GM19463 (cell line): ENCODE results near the gene SYTL2.
"Not testable (repeated sequence)": the region's sequence is repeated elsewhere in the genome, so short reads cannot be mapped to it uniquely, and the experiment has no call there.

Experiments
- ATAC-seq: cut with Tn5 transposase; IDR thresholded peaks from one replicate; pipeline ENCODE4 v1.9.1; 2021; ENCODE audit warnings: mild to moderate bottlenecking, moderate library complexity; ENCODE audit not compliant: unreplicated experiment

SYTL2 gene

DNA sequence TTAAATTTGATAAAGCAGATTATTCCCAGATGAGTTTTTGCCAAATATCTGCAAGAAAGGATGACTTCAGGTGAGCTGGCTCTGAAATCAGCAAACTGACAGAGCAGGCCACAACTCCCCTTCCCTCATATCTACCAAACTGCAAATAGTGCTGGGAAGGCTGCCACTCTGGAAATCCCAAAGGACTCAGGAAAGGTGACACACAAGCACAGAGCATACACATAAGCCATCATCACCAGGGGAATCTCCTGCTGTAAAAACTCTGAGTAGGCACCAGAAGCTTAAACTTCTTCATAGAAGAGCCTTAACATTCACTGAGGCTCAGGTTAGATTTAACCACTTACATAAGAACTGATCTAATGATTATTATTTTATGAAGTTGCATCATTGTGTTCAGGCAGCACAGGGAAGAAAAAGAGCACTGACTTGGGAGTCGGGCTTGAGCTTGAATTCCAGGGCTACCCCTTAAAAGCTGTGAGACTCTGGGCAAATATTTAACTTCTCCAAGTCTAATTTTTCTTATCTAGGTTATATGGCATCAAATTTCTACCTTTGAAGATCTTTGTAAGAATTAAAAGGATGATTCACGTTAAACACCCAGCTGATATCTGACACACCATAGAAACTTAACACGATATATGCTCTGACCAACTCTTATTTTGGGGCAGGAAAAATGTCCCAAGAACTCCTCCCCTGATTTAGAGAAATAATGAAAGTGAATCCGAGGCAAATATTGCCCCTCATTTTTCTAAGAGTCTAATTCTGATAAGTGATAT is 15.0 kb downstream of the SYTL2 start:
- no peak for ATAC-seq

DNA sequence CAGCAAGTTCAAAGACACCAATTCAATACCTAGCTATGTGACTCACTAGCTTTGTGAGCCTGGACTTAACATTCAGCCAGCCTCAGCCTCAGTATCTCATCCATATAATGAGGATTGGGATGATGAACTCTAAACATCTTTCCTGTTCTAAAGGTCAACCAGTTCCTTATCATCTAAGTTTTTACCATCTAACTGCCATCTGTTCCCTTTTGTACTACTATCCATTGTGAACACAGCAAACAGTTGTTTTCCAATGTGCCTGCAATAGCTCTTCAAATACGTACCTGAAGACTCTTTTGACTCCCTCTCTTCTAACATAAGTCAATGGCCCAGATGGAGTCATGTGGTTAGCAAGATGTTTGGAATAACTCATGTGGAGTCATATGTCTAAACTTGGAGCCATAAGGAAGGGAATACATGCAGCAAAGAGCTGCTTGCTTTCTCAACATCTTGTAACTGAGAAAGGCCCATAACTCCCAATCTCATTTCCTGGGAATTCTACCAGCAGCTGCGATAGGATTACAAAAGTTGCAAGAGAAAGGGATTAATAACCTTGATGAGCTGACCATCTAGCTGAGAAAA is 19.4 kb downstream of the SYTL2 start:
- no peak for ATAC-seq

DNA sequence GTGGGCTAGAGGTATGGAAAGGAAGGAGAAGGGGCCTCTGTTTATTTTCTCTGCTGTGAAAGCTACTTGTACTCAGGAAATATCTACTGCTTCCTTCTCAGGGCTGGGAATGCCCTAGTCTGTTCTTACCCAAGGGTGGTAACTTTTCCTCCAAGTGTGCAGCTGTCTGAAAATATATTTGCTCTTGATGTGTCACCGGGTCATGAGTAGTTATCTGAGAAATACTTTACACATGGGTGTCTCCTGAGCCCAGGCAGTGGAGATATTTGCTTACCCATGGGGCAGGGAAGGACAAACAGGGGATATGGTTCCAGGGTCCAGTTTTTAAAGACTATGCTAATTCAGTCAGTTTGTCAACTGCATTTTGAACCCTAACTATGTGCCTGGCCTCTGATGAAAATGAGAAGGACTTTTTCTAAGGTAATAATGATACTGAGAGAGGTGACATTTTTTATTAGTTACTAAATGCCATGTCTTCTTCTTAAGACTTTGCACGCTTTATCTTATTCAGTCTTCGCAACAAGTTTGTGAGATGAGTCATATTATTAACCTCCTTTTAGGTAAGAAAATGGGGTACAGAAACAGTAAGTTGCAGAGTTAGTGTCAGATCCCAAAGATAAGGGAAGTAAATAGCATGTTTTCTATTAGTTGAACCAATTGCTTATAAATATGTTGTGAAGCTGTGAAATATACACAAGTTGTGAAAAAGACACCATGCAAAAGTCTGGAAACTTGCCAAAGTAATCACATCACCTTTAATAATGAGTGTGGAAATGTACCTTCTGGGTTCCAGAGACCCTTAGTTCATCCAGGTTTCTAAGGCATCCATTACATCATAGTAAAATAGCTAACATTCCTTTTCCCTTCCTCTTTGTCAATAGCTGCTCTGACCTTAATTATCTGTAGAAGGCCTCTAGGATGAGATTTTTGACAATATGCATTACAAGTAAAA is 22.9 kb downstream of the SYTL2 start:
- peak; percentile 49 for ATAC-seq

DNA sequence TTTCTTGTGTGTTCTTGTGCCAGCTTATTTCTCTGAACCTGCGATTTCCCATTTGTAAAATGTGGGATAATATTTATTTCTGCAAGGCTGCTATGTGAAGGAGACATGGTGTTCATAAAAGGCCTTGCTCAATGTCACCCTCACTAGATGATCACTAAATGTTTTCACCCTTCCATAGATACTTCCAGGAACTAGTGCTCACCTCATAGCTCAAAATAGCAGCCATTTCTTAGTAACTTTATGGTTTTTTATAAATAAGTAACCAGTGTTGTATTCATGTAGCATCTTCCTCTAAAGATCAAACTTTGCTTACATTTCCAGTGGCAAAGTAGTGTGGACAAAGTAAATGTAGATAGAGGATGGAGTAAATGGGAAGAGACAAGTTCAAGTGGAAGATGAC is 23.8 kb downstream of the SYTL2 start:
- ATAC-seq, result no peak

DNA sequence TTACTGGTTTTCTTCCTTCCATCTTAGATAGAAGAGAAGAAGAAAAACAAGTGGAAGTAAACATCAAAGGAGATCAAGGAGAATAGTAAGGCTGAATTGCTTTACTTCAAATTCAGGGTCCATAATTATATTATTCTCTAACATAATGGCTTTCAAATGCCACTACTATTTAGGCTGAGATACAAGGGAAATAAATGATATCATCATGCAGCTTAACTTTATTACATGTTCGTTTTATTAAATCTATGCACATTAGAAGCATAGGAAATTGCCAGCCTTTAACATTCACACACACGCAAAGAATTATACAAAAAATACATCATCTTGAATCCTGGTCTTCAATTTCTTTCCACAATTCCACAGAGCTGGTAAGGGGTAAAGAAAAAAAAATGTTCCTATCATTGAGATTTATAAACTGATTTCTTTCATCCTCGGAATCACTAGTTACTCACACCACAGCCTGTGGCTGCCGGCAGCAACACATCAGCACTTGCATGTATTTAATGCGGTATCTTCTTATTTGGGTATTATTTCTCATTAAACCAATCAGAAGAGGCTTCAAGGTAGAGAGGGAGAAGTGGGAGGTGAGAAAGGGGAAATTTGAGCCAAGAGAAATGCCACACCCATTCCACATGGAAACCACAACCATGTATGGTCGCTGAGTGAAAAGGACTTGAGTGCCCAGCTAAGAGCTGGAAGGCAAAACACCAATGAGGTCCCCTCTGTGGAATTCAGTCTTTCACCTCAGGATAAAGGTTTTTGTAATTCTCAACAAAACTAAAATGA is 26.3 kb downstream of the SYTL2 start:
- ATAC-seq, result no peak

DNA sequence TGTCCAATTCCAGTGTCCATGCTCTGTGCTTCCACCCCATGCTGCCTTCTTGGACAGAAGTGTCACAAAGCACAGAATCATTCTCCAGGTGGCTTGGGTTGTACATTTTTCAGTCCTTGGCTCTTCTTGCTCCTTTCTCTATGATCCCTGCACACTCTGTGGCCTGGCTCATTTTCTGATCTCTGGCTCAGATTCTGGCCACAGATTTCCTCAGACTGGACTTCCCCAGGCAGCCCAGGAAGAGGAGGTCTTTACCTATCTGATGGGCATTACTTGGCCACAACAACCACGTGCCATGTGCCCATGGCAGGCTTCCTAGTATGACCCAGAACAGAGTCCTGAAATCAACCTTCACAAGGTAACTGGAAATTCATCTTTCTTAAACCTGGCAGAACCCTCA is 27.2 kb downstream of the SYTL2 start:
- no peak for ATAC-seq

DNA sequence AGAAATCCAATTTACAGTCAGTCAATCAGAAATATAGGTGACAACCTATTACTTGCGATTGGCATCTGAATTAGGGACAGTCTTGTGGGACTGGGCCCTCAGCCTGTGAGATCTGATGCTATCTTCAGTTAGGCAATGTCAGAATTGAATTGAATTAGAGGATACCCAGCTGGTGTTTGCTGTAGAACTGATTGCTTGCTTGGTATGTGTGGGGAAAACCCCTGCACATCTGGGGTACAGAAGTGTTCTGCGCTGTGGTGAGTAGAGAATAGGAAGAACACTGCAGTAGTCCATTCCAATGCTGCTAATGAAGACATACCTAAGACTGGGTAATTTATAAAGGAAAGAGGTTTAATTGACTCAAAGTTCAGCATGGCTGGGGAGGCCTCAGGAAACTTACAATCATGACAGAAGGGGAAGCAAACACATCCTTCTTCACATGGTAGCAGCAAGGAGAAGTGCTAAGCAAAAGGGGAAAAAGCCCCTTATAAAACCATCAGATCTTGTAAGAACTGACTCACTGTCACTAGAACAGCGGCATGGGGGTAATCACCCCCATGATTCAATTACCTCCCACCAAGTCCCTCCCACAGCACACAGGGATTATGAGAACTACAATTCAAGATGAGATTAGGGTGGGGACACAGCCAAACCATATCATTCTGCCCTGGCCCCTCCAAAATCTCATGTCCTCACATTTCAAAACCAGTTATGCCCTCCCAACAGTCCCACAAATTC is 30.0 kb downstream of the SYTL2 start:
- ATAC-seq, result peak; percentile 76

DNA sequence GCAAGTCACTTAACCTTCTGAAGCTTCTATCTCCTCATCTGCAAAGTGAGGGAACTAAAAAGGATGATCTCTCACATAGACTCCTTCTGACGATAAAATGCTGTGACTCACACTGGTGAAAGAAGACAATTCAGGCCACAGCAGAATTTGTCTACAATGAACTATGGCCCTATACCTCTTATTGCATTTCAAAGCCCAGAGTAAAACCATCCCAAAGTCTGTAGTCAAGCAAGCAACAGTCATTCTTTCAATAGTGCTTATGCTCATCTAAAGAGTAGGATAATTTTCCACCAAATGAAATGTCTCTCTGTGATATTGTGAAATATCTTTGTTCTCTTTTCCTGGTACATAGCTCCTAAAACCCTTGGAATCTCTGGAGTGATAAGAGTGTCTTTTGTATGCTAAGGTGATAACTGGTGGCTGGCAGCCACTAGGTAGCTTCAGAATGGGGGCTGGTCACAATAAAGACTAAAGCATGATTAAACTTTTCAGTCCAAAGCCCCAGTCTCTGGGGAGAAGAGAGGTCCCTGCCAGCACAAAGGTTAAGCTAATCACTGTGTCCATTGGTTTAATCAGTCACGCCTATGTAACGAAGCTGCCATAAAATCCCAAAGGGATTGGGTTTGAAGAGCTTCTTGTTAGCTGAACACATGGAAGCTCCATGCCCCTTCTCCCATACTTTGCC is 30.8 kb downstream of the SYTL2 start:
- ATAC-seq, result no peak

DNA sequence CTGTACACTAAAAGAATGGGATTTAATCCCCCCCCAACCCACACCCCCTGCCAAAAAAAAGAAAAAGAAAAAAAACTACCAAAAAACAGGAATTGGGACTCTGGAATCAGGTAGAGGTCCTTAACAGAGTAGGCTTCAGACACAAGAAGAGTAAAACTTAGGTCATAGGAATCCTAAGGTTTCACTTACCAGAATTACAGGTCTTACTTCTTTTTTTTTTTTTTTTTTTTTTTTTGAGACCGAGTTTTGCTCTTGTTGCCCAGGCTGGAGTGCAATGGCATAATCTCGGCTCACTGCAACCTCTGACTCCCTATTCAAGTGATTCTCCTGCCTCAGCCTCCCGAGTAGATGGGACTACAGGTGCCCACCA is 33.4 kb downstream of the SYTL2 start:
- ATAC-seq, result not testable (repeated sequence)

DNA sequence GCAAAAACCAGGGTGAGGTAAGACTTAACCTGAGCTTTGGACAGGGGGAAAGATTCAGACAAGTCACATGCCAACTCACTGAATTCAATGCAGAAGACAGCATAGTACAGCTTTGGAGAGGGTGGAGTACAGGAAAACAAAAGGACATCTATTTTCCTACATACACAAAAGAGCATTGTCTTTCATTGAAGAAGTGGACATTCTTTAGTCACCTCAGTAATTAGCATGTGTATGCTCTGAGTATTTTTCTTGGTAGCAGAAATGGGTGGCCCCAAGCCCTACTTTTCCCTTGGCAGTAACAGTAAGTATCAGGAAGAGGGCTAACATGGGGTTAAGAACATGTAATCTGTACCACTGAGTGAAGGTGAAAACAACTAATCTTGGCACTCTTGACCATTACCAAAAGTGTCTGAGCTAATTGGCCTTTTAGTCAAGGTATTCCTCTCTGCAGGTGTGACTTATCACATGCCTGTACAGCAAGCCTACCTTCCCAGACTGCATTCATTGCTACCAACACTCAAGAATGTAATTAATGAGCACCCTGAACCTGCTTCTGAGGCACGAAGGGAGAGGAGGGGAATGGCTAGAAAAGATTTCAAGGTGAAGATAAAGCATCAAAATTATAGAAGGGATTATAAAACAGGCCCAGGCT is 33.9 kb downstream of the SYTL2 start:
- no peak for ATAC-seq

DNA sequence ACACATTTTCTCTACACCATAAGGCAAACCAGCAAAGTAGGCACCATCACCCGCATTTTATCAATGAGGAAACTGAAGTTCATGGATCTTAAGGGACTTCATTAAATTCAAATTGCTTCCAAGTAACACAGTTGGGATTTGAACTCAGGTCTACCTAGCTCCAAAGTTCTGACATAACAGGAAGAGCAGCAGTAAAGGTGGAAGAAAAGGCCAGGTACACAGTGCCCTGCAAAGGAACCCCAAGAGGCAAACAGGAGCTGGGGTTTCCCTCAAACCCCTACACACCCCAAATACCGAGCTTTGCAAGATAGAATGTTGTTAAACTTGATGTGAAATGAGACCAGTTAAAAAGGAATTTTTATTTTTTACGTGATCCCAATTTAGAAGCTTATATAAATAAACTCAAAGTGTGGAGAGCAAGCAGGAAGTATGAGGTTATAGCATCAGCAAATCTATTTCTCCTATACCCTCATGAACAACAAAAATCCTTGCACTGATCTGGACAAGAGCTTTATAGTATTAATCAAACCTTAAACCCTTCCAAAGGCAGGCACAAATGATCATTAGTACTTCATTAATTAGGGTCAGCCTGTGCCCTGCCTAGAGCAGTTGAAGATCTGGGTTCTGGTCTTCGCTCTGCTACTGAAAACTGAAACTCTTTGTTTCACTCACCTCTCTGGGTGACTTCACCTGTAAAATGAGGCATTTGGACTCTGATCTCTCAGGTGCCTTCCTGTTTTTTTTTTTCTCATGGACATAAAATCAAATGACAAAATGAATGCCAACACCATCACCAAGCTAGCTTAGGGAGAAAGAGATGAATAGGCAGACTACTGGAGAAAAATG is 36.5 kb downstream of the SYTL2 start:
- peak; percentile 75 for ATAC-seq

DNA sequence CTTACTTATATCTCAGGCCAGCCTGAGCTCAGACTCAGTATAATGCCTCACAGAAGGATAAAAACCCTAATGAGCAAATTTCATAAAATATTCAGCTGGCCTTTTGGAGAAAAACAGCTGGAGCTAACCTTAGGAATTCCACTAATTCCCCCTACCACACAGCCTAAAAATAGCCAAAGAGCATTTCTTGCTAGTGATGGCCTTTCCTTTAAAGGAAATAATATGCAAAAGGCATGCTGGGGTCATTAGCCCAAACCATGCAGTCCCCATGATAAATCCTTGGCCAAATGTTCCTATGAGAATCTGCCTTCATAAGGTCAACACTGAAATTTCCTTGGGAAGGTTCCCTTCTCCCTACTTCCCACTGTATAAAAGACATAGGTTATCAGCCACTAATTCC is 38.2 kb downstream of the SYTL2 start:
- ATAC-seq, result no peak

DNA sequence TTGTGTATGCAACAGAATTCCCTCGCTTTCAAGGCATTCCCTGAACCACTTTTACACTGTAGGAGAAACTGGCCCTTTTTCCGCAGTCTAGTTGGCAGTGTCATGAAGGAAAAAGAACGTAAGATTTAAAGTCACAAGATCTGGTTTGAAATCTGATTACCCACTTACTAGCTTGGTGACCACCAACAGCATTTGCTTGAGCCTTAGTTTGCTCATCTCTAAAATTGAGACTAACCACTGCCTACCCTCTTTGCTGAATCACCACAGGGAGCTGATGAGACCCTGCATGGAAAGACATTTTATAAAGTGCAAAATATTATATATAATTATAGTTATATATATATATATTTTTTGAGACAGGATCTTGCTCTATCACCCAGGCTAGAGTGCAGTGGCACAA is 39.4 kb downstream of the SYTL2 start:
- no peak for ATAC-seq

DNA sequence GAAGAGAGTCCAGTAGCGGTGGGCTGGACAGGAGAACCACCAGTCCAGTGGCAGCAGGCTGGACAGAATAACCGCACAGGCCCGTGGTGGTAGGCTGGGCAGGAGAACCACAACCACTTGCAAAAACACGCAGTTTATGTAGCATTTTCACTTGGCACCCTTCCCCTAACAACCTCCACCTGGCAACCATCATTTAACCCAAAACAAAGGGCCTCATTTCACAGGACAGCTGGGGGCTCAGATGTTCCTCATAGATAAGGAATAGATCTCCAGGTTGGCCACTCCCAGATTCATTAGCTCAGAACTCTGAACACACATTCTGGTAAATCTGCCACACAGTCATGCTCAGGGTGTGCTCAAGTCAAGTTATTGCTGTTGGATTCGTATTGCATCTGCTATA is 41.2 kb downstream of the SYTL2 start:
- ATAC-seq, result no peak

DNA sequence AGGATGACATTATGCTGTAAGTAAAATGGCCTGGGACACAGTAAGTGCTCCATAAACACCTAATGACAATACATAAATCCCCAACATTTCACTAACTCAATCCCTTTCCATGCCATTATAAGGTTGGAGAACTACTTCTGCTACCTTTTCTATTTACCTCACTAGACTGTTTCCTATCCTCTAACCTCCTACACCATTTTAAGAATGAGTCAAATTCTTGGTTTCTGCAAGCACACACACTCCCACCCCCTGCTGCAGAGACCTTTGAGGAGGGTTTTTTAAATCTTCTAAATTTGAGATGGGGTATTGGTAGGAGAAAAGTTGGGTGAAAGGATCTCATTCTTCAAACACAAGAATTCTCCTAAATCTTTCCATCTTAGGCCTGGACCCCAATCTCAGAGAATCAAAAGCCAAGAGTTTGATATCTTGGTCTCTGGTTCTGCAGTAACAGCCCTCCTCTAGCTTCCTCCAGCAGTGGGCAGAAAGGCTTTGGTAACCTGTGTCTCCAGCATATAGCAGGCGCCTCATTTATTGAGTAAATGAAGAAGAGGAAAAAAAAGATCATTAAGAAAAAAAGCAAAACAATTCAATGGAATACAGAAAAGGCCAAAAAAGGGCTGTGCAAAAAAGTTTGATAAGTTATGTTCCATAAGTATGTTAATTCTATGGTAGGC is 42.3 kb downstream of the SYTL2 start:
- ATAC-seq, result no peak

DNA sequence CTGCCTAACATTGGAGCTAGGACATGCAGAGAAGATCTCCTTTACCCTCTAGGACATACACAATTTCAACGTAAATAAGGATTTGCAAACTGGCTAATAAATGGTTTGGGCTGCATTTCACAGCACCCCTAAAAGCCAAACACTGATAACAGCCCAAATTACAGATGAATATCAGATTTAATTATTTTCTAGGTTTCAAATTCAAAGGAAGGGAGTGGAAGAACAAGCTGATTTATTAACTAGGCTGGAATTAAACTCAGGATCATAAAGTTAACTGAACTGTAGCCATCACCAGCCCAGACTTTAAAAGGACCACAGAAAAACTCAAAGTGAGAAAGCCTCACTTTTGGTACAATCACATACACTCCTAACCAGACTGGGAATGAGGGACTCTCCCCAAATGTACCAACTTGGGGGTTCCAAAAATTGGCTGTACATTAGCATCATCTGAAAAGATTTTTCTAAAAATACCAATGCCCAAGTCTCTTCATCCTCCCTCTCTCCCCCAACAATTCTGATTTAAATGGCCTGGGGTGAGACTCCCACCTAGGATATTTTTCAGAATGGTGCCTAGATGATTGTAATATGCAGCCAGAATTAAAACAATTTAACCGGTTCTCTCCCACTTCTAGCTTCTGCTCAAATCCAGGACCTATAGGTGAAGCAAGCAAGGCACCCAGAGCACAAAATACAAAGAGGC is 43.5 kb downstream of the SYTL2 start:
- no peak for ATAC-seq

DNA sequence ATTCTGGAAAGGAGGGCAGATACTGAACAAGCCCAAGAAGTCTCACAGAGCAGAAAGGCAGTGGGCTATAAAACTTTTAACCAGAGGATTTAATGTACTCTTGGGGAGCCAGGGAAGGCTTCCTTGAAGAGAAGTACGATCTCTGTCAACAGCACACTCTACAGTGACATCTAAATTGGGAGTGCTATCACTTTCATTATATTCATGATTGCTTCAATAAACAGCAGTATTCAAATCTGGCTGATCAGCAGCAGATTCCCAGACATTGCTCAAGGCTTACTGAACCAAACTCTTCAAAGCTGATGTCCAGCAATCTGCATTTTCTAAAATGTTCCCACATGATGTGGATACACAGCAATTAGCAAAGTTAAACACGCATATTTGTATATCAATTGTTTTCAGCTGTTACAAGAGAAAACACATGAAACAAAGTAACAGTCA is 44.2 kb downstream of the SYTL2 start:
- ATAC-seq, result no peak
